HepG2 (cell line): ENCODE data around the gene ANP32D. TPM values are rescaled to one million over a fixed set of nuclear protein-coding genes. Genes with fewer than 3 reads are reported as not detected.
"Not testable (repeated sequence)": the region's sequence is repeated elsewhere in the genome, so short reads cannot be mapped to it uniquely, and the experiment has no call there.

Experiments used
- ATAC-seq: fragments of 200-7000 bp; cut with Tn5 transposase; 3 replicates; pipeline ENCODE4 v1.9.1; 2020; ENCODE audit warnings: mild to moderate bottlenecking, moderate library complexity
- BruUV-seq: library from RNA; stranded (reverse); fragments of 400-500 nt; replicated peaks from 2 replicates; lab custom pipeline; 2021; lab: Mats Ljungman, UMichigan
- CTCF ChIA-PET: fragments of 300-600 bp; formaldehyde crosslinking; extraction: SDS; loops from one replicate; lab custom pipeline; 2021; ENCODE audit warnings: low total read pairs, inconsistent platforms, low intra/inter-chr PET ratio; lab: Yijun Ruan, JAX
- POLR2A ChIA-PET: fragments of 350-600 bp; sonication (Branson Sonifier 250); formaldehyde crosslinking; loops from one replicate; lab custom pipeline; 2020; ENCODE audit warnings: antibody characterized with exemption, inconsistent platforms; lab: Yijun Ruan, JAX
- DNase-seq: peaks from one replicate; pipeline ENCODE4 v3.0.0-alpha.2; 2015; ENCODE audit warnings: low spot score
- FAIRE-seq: peaks from 3 replicates; lab custom pipeline; 2011; peaks lifted over from hg19 to GRCh38; lab: Jason Lieb, UNC
- H2AFZ ChIP-seq: one replicate; pipeline ENCODE4 v1.6.1; 2011; ENCODE audit warnings: low read length, inconsistent platforms
- H3K27ac ChIP-seq: fragments of 300-600 bp; 3 replicates; pipeline ENCODE4 v1.8.0; 2011; ENCODE audit warnings: mixed run types, mild to moderate bottlenecking, mixed read lengths, low read length, inconsistent platforms; ENCODE audit not compliant: insufficient read depth; ENCODE audit errors: extremely low read length
- H3K27me3 ChIP-seq, 2 experiments: fragments of 200-600 bp in 1 of 2; 2 replicates in 1 of 2; 3 replicates in 1 of 2; pipeline versions ENCODE4 v1.6.0 to v1.8.0; 2011; ENCODE audit warnings: low read length in 2 of 2, mild to moderate bottlenecking in 2 of 2, moderate library complexity in 2 of 2, inconsistent platforms in 1 of 2; ENCODE audit not compliant: insufficient read depth in 2 of 2, control insufficient read depth in 1 of 2
- H3K36me3 ChIP-seq, 2 experiments: fragments of 200-600 bp in 1 of 2; replicated peaks in 1 of 2; 2 replicates in 1 of 2; 3 replicates in 1 of 2; pipeline versions ENCODE4 v1.5.1 to v1.8.0; 2011; ENCODE audit warnings: low read length in 2 of 2, inconsistent platforms in 1 of 2; ENCODE audit not compliant: insufficient read depth in 2 of 2, control insufficient read depth in 1 of 2
- H3K4me1 ChIP-seq: 2 replicates; pipeline ENCODE4 v1.5.1; 2012; ENCODE audit warnings: low read length, inconsistent platforms; ENCODE audit not compliant: insufficient read depth
- H3K4me2 ChIP-seq: 2 replicates; pipeline ENCODE4 v1.6.0; 2011; ENCODE audit warnings: low read depth, low read length, inconsistent platforms
- H3K4me3 ChIP-seq, 3 experiments: fragments of 200-600 bp in 1 of 3; sonication (generic), shearing (Covaris generic) in 1 of 3; replicated peaks in 1 of 3; 2 replicates each; pipeline ENCODE4 v1.5.1; 2011 to 2016; ENCODE audit warnings: low read length in 3 of 3, inconsistent platforms in 2 of 3, low read depth in 2 of 3, mild to moderate bottlenecking in 2 of 3, control low read depth in 1 of 3, mixed read lengths in 1 of 3; ENCODE audit not compliant: insufficient read depth in 1 of 3
- H3K79me2 ChIP-seq: one replicate; pipeline ENCODE4 v1.6.1; 2011; ENCODE audit warnings: low read length, inconsistent platforms; ENCODE audit not compliant: insufficient read depth
- H3K9ac ChIP-seq: 2 replicates; pipeline ENCODE4 v1.6.0; 2011; ENCODE audit warnings: mild to moderate bottlenecking, low read depth, low read length, inconsistent platforms; ENCODE audit not compliant: insufficient read depth
- H3K9me3 ChIP-seq: 2 replicates; pipeline ENCODE4 v1.5.1; 2012; ENCODE audit warnings: mild to moderate bottlenecking, low read length
- H4K20me1 ChIP-seq: 2 replicates; pipeline ENCODE4 v1.6.0; 2011; ENCODE audit warnings: inconsistent platforms, mild to moderate bottlenecking, low read length, moderate library complexity; ENCODE audit not compliant: insufficient read depth
- SMC3 ChIP-seq: IDR thresholded peaks from 2 replicates; pipeline ENCODE4 v1.6.1; 2011; ENCODE audit warnings: low read length, improper control_type of control experiment
- STAG1 ChIP-seq: sonication (generic); formaldehyde crosslinking; IDR thresholded peaks from 2 replicates; pipeline ENCODE4 v1.4.0; 2020; ENCODE audit warnings: missing genetic modification reagents
- ZNF607 ChIP-seq: sonication (generic); formaldehyde crosslinking; IDR thresholded peaks from 2 replicates; pipeline ENCODE4 v1.5.1; 2020; ENCODE audit warnings: missing genetic modification reagents, mild to moderate bottlenecking, borderline replicate concordance
- ZNF83 ChIP-seq: sonication (generic); formaldehyde crosslinking; IDR thresholded peaks from 2 replicates; pipeline ENCODE4 v1.4.0; 2020; ENCODE audit warnings: missing genetic modification reagents, mild to moderate bottlenecking, borderline replicate concordance
- WGBS: methylation state at CpG from one replicate; pipeline ENCODE4 v1.1.6; 2017; ENCODE audit warnings: low lambda C conversion rate; 5-methylcytosine and 5-hydroxymethylcytosine counted together
- in situ Hi-C: cut with HindIII; loops from 2 replicates; pipeline ENCODE4 v1.10.0; 2017; ENCODE audit warnings: low pct_unique_long_range_greater_than_20kb; ENCODE audit not compliant: extremely low pct_ligation_motif_present
- intact Hi-C: fragments of 100-400 bp; cut with micrococcal nuclease; formaldehyde crosslinking; loops from one replicate; pipeline ENCODE4 v1.10.0; 2022; ENCODE audit not compliant: unreplicated experiment
- polyA plus RNA-seq, 8 experiments: library from polyadenylated mRNA; depleted of rRNA in 3 of 8; stranded (reverse) in 7 of 8; unstranded in 1 of 8; fragments of >200 nt; fragmentation: Illumina TruSeq in 4 of 8; extraction: Trizol in 4 of 8; gene quantifications; 2 replicates each; pipeline versions ENCODE4 v1.2.1 to v1.2.3, GENCODE V29; 2011 to 2016; ENCODE audit warnings: low read depth in 4 of 8, missing spikeins in 1 of 8, mixed read lengths in 1 of 8; ENCODE audit not compliant: insufficient read depth in 1 of 8
- total RNA-seq, 5 experiments: library from RNA; depleted of rRNA; stranded (reverse); fragments of >200 nt; fragmentation: Illumina TruSeq; extraction: Trizol; gene quantifications; 2 replicates each; pipeline ENCODE4 v1.2.3, GENCODE V29; 2016; ENCODE audit warnings: low read depth in 1 of 5
- TF ChIP-seq, protein P1 (sequence below): fragments of 450-650 bp; IDR thresholded peaks from 2 replicates; pipeline ENCODE4 v1.6.1; 2016
- TF ChIP-seq, protein P2 (sequence below): sonication (generic); formaldehyde crosslinking; IDR thresholded peaks from 2 replicates; pipeline ENCODE4 v1.5.0; 2020; ENCODE audit warnings: mild to moderate bottlenecking, missing genetic modification reagents, moderate library complexity

The ANP32D gene
- total and polyA plus RNA-seq, 2 of the 13 experiments (the other 11 are each of a cell fraction or from before 2014, with no cell fraction given) = not detected

- H2AFZ ChIP-seq, intact Hi-C loops, CTCF ChIA-PET, FAIRE-seq, H3K4me2 ChIP-seq, H3K4me1 ChIP-seq, H3K79me2 ChIP-seq, ATAC-seq, H3K9ac ChIP-seq, H3K27ac ChIP-seq, in situ Hi-C loops, H3K27me3 ChIP-seq, H3K9me3 ChIP-seq, BruUV-seq, H3K36me3 ChIP-seq, H3K4me3 ChIP-seq, DNase-seq, POLR2A ChIA-PET, H4K20me1 ChIP-seq: not testable (repeated sequence)
- 2% methylated on average over 2 of the region's 2 CpGs for WGBS
- TF ChIP-seq, protein P1, sequence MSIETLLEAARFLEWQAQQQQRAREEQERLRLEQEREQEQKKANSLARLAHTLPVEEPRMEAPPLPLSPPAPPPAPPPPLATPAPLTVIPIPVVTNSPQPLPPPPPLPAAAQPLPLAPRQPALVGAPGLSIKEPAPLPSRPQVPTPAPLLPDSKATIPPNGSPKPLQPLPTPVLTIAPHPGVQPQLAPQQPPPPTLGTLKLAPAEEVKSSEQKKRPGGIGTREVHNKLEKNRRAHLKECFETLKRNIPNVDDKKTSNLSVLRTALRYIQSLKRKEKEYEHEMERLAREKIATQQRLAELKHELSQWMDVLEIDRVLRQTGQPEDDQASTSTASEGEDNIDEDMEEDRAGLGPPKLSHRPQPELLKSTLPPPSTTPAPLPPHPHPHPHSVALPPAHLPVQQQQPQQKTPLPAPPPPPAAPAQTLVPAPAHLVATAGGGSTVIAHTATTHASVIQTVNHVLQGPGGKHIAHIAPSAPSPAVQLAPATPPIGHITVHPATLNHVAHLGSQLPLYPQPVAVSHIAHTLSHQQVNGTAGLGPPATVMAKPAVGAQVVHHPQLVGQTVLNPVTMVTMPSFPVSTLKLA = peak; percentile 69
Measured at GRCh38 chr12:48452961-48453360, 19.4 kb upstream of the ANP32D start.

DNA sequence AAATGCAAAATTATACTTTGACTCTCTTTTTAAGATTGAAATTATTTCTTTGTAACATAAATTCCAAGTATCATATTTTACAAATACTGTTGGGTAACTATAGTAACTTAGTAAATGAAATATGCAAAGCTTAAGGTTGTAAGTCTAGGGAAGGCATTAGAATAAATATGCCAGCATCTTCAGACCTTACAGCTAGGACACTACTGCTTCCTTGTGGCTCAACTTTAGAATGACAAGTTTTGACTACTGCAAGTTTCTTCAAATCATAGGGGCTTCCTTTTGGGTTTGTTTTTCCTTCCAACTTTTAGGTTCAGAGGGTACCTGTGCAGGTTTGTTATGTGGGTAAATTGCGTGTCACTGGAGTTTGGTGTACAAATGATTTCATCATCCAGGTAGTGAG lies 17.7 kb upstream of the ANP32D start:
- no TSS peak for BruUV-seq
- POLR2A ChIA-PET = no interaction called here

More for the DNA sequence above, 17.7 kb upstream of the ANP32D start:
- H3K36me3 ChIP-seq = no peaks in the 10 kb centered on the region
- H3K4me3 ChIP-seq = no peak overlapping the region
- ATAC-seq (no peak), DNase-seq (peak; percentile 5), FAIRE-seq (no peak)
- H3K9ac ChIP-seq = no peak overlapping the region
- H3K27me3 ChIP-seq = 0 out of 5 replicates have a peak, but pooled peaks cover 0 to 4% of the 10 kb centered on the region in 2 experiments
- WGBS = 0% methylated on average over 1 of the region's 1 CpG
- H3K9me3 ChIP-seq = no peaks in the 10 kb centered on the region
- H3K4me2 ChIP-seq = no peak overlapping the region
- H4K20me1 ChIP-seq = no peaks in the 10 kb centered on the region
- H3K27ac ChIP-seq = no peak overlapping the region
- no peaks in the 10 kb centered on the region for H3K4me1 ChIP-seq
- CTCF ChIA-PET = interaction anchor here (0.9 kb wide), 1 partner anchor 168 kb away, joined by 5 read pairs; no protein-coding TSS in a partner anchor
- TF ChIP-seq, protein P2, sequence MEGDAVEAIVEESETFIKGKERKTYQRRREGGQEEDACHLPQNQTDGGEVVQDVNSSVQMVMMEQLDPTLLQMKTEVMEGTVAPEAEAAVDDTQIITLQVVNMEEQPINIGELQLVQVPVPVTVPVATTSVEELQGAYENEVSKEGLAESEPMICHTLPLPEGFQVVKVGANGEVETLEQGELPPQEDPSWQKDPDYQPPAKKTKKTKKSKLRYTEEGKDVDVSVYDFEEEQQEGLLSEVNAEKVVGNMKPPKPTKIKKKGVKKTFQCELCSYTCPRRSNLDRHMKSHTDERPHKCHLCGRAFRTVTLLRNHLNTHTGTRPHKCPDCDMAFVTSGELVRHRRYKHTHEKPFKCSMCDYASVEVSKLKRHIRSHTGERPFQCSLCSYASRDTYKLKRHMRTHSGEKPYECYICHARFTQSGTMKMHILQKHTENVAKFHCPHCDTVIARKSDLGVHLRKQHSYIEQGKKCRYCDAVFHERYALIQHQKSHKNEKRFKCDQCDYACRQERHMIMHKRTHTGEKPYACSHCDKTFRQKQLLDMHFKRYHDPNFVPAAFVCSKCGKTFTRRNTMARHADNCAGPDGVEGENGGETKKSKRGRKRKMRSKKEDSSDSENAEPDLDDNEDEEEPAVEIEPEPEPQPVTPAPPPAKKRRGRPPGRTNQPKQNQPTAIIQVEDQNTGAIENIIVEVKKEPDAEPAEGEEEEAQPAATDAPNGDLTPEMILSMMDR (CRISPR knock-in tag) = peak; percentile 52
- peak; percentile 44; the same call in 1 of the 2 replicates for TF ChIP-seq SMC3
- peak; percentile 59 for TF ChIP-seq STAG1 (CRISPR knock-in tag)
- TF ChIP-seq ZNF607 (CRISPR knock-in tag) = no peak
- TF ChIP-seq ZNF83 (CRISPR knock-in tag) = no peak
- no peaks in the 10 kb centered on the region for H3K79me2 ChIP-seq
- in situ Hi-C loops = no loop called here
- intact Hi-C loops = loop anchor here (1.0 to 2.0 kb wide), 2 partner anchors 118 to 168 kb away; no protein-coding TSS in a partner anchor
- H2AFZ ChIP-seq = no peak overlapping the region
